WTC11 (cell line): ENCODE measurements around the gene MEF2B. TPM values are rescaled to one million over a fixed set of nuclear protein-coding genes. Genes with fewer than 3 reads are reported as not detected.

ENCODE experiments used
- ATAC-seq: fragments of 200-7000 bp; cut with Tn5 transposase; 2 replicates; pipeline ENCODE4 v1.10.0; 2021; ENCODE audit warnings: mild to moderate bottlenecking, moderate library complexity
- CTCF ChIA-PET: fragments of 300-600 bp; sonication (Branson Sonifier 250); formaldehyde crosslinking; loops from one replicate; lab custom pipeline; 2021; ENCODE audit warnings: antibody characterized with exemption; lab: Charles Lee
- POLR2A ChIA-PET: fragments of 350-600 bp; sonication (Branson Sonifier 250); formaldehyde crosslinking; loops from one replicate; lab custom pipeline; 2021; ENCODE audit warnings: antibody characterized with exemption; lab: Charles Lee
- DNase-seq: peaks from one replicate; pipeline ENCODE4 v3.0.0; 2021; ENCODE audit warnings: low spot score
- H3K27ac Mint-ChIP-seq: 2 replicates; pipeline ENCODE4 v1.8.0; 2021; ENCODE audit warnings: mixed read lengths
- H3K27me3 Mint-ChIP-seq: 2 replicates; pipeline ENCODE4 v1.8.0; 2021; ENCODE audit warnings: low read depth, mild to moderate bottlenecking, moderate library complexity, mixed read lengths
- H3K36me3 Mint-ChIP-seq: 2 replicates; pipeline ENCODE4 v1.8.0; 2021; ENCODE audit warnings: mixed read lengths
- H3K4me1 Mint-ChIP-seq: 2 replicates; pipeline ENCODE4 v1.8.0; 2022; ENCODE audit warnings: mixed read lengths
- H3K4me3 Mint-ChIP-seq: 2 replicates; pipeline ENCODE4 v1.8.0; 2021; ENCODE audit warnings: mild to moderate bottlenecking, moderate library complexity, mixed read lengths
- H3K9me3 Mint-ChIP-seq: 2 replicates; pipeline ENCODE4 v1.8.0; 2021; ENCODE audit warnings: mixed read lengths
- ATF3 ChIP-seq: sonication (generic); formaldehyde crosslinking; conservative IDR thresholded peaks from 2 replicates; pipeline ENCODE4 v1.8.1; 2022; ENCODE audit warnings: mild to moderate bottlenecking, missing genetic modification reagents
- CDX4 ChIP-seq: fragments of 250-450 bp; sonication (Bioruptor Pico); IDR thresholded peaks from 2 replicates; pipeline ENCODE4 v1.9.0; 2021; ENCODE audit warnings: moderate library complexity, mild to moderate bottlenecking, inconsistent platforms, borderline replicate concordance
- E2F5 ChIP-seq: sonication (generic); formaldehyde crosslinking; IDR thresholded peaks from 2 replicates; pipeline ENCODE4 v1.8.1; 2022; ENCODE audit warnings: mild to moderate bottlenecking, moderate library complexity, missing genetic modification reagents
- GABPB1 ChIP-seq: sonication (generic); formaldehyde crosslinking; IDR thresholded peaks from 2 replicates; pipeline ENCODE4 v1.8.1; 2023; ENCODE audit warnings: mild to moderate bottlenecking, missing genetic modification reagents
- IRF1 ChIP-seq: sonication (generic); formaldehyde crosslinking; IDR thresholded peaks from 2 replicates; pipeline ENCODE4 v1.8.0; 2023; ENCODE audit warnings: missing genetic modification reagents
- IRF2 ChIP-seq: sonication (generic); formaldehyde crosslinking; IDR thresholded peaks from 2 replicates; pipeline ENCODE4 v1.8.0; 2022; ENCODE audit warnings: low read depth, missing genetic modification reagents, borderline replicate concordance
- KAT7 ChIP-seq: sonication (generic); formaldehyde crosslinking; IDR thresholded peaks from 2 replicates; pipeline ENCODE4 v1.8.1; 2023; ENCODE audit warnings: missing genetic modification reagents, mild to moderate bottlenecking, borderline replicate concordance
- MAX ChIP-seq: sonication (generic); formaldehyde crosslinking; IDR thresholded peaks from 2 replicates; pipeline ENCODE4 v1.8.0; 2022; ENCODE audit warnings: mild to moderate bottlenecking, missing genetic modification reagents
- MLX ChIP-seq: sonication (generic); formaldehyde crosslinking; IDR thresholded peaks from 2 replicates; pipeline ENCODE4 v1.8.1; 2023; ENCODE audit warnings: mild to moderate bottlenecking, missing genetic modification reagents, moderate library complexity
- NFYB ChIP-seq: sonication (generic); formaldehyde crosslinking; conservative IDR thresholded peaks from 2 replicates; pipeline ENCODE4 v1.8.0; 2022; ENCODE audit warnings: low read depth, missing genetic modification reagents
- STAT6 ChIP-seq: sonication (generic); formaldehyde crosslinking; conservative IDR thresholded peaks from 2 replicates; pipeline ENCODE4 v1.8.1; 2023; ENCODE audit warnings: mild to moderate bottlenecking, low read depth, missing genetic modification reagents, moderate library complexity
- TCF7 ChIP-seq: sonication (generic); formaldehyde crosslinking; IDR thresholded peaks from 2 replicates; pipeline ENCODE4 v1.8.0; 2022; ENCODE audit warnings: mild to moderate bottlenecking, low read depth, missing genetic modification reagents, moderate library complexity
- TEAD4 ChIP-seq: sonication (generic); formaldehyde crosslinking; IDR thresholded peaks from 2 replicates; pipeline ENCODE4 v1.8.0; 2022; ENCODE audit warnings: mild to moderate bottlenecking, missing genetic modification reagents
- USF1 ChIP-seq: sonication (generic); formaldehyde crosslinking; IDR thresholded peaks from 2 replicates; pipeline ENCODE4 v1.8.0; 2022; ENCODE audit warnings: mild to moderate bottlenecking, missing genetic modification reagents
- USF2 ChIP-seq: sonication (generic); formaldehyde crosslinking; IDR thresholded peaks from 2 replicates; pipeline ENCODE4 v1.8.1; 2023; ENCODE audit warnings: mild to moderate bottlenecking, missing genetic modification reagents, moderate library complexity
- ZBTB21 ChIP-seq: sonication (generic); formaldehyde crosslinking; IDR thresholded peaks from 2 replicates; pipeline ENCODE4 v1.8.1; 2023; ENCODE audit warnings: mild to moderate bottlenecking, missing genetic modification reagents, borderline replicate concordance
- ZNF423 ChIP-seq: fragments of 250-450 bp; sonication (Bioruptor Pico); IDR thresholded peaks from 2 replicates; pipeline ENCODE4 v2.1.2; 2022; ENCODE audit warnings: mild to moderate bottlenecking, moderate library complexity
- ZNF512 ChIP-seq: sonication (generic); formaldehyde crosslinking; IDR thresholded peaks from 2 replicates; pipeline ENCODE4 v1.8.1; 2022; ENCODE audit warnings: missing genetic modification reagents, borderline replicate concordance
- total RNA-seq: library from RNA; stranded (reverse); gene quantifications from 3 replicates; pipeline ENCODE4 v1.2.3, GENCODE V29; 2021

MEF2B gene
- total RNA-seq, 1 experiment from 2014 or later: 1.7 TPM

- no peak for ATAC-seq
- Mint-ChIP-seq H3K9me3 (0 out of 2 replicates have a peak, but pooled peaks cover 4% of the 10 kb centered on the region), H3K4me1 (peaks cover 18% of the 10 kb centered on the region), H3K27me3 (peaks cover 55% of the 10 kb centered on the region), H3K36me3 (no peaks in the 10 kb centered on the region), H3K27ac (no peak overlapping the region), H3K4me3 (no peak overlapping the region)
- DNase-seq: no peak
- ChIA-PET CTCF (interaction anchor here (0.8 to 1.9 kb wide), 2 partner anchors 46 to 80 kb away, joined by 3 to 4 read pairs; no protein-coding TSS in a partner anchor), POLR2A (interaction anchor here (0.9 kb wide), 1 partner anchor 62 kb away, joined by 3 read pairs; no protein-coding TSS in a partner anchor)
- TF ChIP-seq ATF3: no peak
- TF ChIP-seq ZNF423: no peak
- no peak for TF ChIP-seq MAX (CRISPR knock-in tag)
- no peak for TF ChIP-seq E2F5 (CRISPR knock-in tag)
Observed at GRCh38 chr19:19139876-19140229, 30.2 kb downstream of the MEF2B start.

- ATAC-seq: peak; percentile 94
- H3K36me3 Mint-ChIP-seq: peaks cover 5% of the 10 kb centered on the region
- peak within 1 kb of the TSS; percentile 96 for H3K4me3 Mint-ChIP-seq
- H3K27me3 Mint-ChIP-seq: peaks cover 53% of the 10 kb centered on the region
- 0 out of 2 replicates have a peak, but pooled peaks cover 4% of the 10 kb centered on the region for H3K9me3 Mint-ChIP-seq
- peaks cover 18% of the 10 kb centered on the region for H3K4me1 Mint-ChIP-seq
- DNase-seq: peak; percentile 98
- POLR2A ChIA-PET: no interaction called here
- CTCF ChIA-PET: interaction anchor here (1.1 kb wide), 1 partner anchor 18 kb away, joined by 4 read pairs; no protein-coding TSS in a partner anchor
- peak within 1 kb of the TSS; percentile 81 for H3K27ac Mint-ChIP-seq
- TF ChIP-seq IRF1 (no peak), MAX (CRISPR knock-in tag) (peak; percentile 82; the same call in 1 of the 2 replicates), STAT6 (CRISPR knock-in tag) (no peak), TEAD4 (CRISPR knock-in tag) (no peak), GABPB1 (CRISPR knock-in tag) (no peak), NFYB (peak; percentile 99), ZBTB21 (CRISPR knock-in tag) (no peak), IRF2 (CRISPR knock-in tag) (no peak), TCF7 (no peak), ZNF512 (no peak), USF2 (CRISPR knock-in tag) (no peak), KAT7 (no peak), CDX4 (CRISPR knock-in tag) (no peak), MLX (CRISPR knock-in tag) (no peak), USF1 (CRISPR knock-in tag) (0 out of 2 replicates have a peak, but pooled peaks have one; percentile 15), ZNF423 (no peak)
Observed at GRCh38 chr19:19138109-19138981, 31.7 kb downstream of the MEF2B start, which contains the start of gene TMEM161A. Gene TMEM161A, minus strand, starts transcription at chr19:19138478. Its CDS starts 50 bp downstream, at chr19:19138428.
